ENCODE data around the gene CPED1.
"Not testable (repeated sequence)": the region's sequence is repeated elsewhere in the genome, so short reads cannot be mapped to it uniquely, and the experiment has no call there.

The CPED1 gene

DNA sequence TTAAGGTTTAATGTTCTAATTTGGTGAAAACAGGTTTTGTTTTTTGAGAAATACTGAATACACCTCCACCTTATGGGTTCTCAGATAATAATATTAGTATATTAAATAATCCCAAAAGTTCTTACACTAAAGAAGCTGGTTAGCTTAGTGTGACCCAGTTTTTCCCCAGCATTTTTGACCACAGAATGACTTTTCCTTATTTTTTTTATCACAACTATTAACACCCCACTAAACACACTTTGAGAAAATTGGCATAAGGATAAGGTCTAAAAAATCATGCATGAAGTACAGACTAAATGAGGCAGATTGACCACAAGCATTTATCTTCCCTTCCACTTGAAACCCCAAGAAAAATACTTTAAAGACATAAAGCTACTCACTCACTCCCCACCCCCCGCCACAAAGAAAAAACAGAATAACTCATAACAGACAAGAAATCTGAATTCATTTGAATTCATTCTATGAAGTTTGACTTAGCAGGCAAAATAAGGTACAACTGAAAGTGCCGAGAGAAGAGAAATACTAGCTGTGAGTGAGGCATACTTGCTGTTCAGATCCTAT, 290.6 kb downstream of the CPED1 start:
- DNase-seq (ENCODE audit: low spot score) (peak; percentile 35), FAIRE-seq (no peak)

GRCh38 chr7:121279822-121280221, 291.3 kb downstream of the CPED1 start:
- FAIRE-seq: no peak
- DNase-seq (ENCODE audit: low spot score): no peak

DNA sequence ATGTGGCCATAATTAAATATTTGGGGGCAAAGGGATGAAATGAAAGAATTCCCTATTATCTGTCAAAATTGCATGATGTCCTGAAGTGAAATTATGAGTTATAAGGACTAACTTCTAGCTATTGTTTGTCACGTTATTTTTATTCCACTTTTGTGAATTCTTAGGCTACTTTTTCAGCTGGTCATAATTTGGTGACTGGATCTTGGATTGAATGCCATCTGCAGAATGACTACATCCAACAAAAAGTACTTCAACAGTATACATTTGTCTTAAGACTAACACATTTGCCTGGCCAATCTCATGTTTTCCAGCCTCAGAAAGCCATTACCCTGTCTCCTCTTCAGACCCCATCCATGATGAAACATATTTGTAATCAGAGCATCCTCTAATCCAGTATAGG, 292.1 kb downstream of the CPED1 start:
- no peak for DNase-seq (ENCODE audit: low spot score)
- FAIRE-seq: no peak

GRCh38 chr7:121282129-121282528, 293.6 kb downstream of the CPED1 start:
- FAIRE-seq (no peak), DNase-seq (ENCODE audit: low spot score) (no peak)

- FAIRE-seq (no peak), DNase-seq (ENCODE audit: low spot score) (no peak)
Measured at GRCh38 chr7:121285066-121285667, 296.7 kb downstream of the CPED1 start.

DNA sequence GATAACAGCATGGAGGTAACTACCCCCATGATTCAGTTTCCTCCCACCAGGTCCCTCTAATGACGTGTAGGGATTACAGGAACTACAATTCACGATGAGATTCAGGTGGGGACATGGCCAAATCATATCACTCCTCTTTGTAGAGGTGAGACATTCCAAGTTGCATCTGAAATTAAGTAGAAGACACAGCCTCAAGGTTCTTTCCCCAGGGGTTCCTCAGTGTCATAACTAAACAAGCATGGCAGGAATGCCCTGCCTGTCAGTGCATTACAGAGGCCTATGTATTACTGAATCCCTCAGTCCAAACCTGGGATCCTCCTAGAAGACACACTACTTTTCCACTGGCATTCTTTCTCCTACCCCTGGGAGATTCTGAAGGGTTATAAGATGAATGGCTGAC, 297.7 kb downstream of the CPED1 start:
- FAIRE-seq (no peak), DNase-seq (ENCODE audit: low spot score) (no peak)

- DNase-seq (ENCODE audit: low spot score) (peak; percentile 90), FAIRE-seq (peak; percentile 96)
Measured at GRCh38 chr7:121286742-121287734, 298.5 kb downstream of the CPED1 start.

GRCh38 chr7:121288894-121289293, 300.4 kb downstream of the CPED1 start:
- peak; percentile 98 for DNase-seq (ENCODE audit: low spot score)
- peak; percentile 98 for FAIRE-seq

GRCh38 chr7:121289930-121290329, 301.4 kb downstream of the CPED1 start:
- FAIRE-seq; DNase-seq (ENCODE audit: low spot score): not testable (repeated sequence)

GRCh38 chr7:121294448-121294992, 306.0 kb downstream of the CPED1 start:
- FAIRE-seq: no peak
- no peak for DNase-seq (ENCODE audit: low spot score)

DNA sequence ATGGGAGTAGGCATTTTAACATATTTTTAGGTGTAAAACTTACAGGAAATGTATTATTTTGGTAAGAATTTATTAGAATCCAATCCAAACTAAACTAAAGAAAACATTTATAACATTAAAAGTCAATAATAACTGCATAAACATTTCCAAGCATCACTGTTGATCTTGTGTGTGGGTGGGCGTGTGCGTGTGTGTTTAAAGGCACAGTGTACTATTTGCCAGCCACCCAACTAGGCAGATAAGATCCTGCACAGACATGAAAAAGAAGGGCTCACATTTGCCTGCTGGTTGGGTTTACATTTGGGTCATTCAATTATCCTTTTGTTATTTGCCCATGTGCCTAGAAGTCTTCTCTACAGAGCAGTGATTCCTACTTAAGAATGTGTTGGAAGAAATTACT, 309.3 kb downstream of the CPED1 start:
- no peak for FAIRE-seq
- DNase-seq (ENCODE audit: low spot score): no peak

DNA sequence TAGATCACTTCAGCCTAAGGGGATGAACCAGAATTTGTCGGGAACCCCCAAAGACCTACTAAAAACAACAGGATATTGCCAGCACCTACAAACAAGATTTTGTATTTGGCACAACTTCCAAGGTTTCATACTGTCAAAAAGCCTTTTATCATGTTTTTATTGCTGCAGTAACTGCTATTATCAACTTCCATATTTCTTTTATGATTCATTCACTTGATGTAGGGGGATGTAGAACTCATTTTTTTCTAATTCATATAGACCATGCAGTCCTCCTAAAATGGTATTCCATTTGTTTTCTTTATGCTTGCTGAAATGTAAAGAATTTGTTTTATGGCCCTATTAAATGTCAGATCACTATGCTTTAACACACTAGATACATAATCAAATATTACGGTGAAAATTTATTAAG, 310.3 kb downstream of the CPED1 start:
- no peak for FAIRE-seq
- no peak for DNase-seq (ENCODE audit: low spot score)

GRCh38 chr7:121300685-121301420, 312.3 kb downstream of the CPED1 start:
- FAIRE-seq (no peak), DNase-seq (ENCODE audit: low spot score) (no peak)

DNA sequence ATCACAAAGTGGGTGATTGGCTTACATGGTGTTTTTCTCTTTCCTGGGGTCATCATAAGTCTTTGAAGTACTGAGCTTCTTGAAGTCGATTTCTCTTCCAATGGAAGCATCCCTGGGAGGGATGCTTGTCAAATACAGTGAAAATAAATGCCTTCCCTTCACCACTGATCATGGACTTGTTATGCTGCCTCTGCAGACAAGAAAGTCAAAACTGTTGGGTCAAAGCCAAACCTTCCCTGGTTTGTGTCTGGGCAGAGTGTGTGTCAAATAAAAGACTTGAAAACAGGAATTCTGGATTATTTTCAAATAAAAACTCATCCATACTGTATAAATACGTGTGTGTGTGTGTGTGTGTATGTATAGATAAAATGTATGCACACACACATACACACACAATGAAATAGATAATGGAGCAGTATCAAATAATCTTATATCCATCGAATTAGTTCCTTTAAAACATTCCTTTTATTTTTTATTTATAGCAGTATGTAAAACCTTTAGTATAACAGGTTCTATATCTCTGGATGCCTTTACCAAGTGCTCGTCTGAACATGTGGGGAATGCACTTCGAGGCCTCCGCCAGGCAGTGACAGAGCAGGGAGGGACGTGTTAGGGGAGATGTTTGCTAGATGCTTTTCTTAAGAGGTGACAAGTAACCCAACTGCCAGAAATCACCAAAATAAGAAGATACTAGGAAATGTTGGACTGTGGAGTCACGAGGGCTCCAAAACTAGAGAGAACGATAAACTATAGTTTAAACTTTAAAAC, 313.1 kb downstream of the CPED1 start:
- FAIRE-seq (no peak), DNase-seq (ENCODE audit: low spot score) (no peak)

- peak; percentile 98 for FAIRE-seq
- peak; percentile 98 for DNase-seq (ENCODE audit: low spot score)
Measured at GRCh38 chr7:121302214-121302745, 313.8 kb downstream of the CPED1 start.

DNA sequence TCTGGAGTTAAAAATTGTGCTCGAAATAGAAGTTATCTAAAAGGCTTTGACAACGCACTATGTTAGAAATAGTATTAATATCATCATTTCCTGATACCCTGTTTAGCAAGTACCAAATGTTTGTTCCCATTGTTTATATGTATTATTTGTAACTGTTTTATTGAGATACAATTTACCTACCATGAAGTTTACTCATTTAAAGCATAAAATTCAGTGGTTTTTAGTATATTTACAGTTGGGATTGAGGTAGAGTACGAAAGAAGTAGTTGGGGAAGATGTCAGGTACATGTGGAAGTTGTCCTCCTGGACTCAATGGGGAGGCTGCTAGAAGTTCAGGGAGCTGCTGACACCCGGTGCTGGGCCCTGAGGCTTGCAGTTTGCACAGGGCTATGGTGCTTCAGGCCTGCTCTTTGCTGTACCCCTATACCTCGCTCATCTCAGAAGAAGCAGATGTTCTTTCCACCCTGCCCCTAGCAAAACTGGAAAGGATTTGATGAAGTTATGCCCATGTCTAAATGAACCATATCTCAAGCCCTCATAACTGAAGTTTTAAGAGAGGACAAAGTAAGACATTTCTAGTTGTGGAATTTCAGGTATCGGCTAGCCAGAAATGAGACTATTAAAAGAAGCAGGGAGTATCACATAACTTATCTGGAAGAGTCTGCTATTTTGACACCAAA, 315.1 kb downstream of the CPED1 start:
- FAIRE-seq (no peak), DNase-seq (ENCODE audit: low spot score) (no peak)

DNA sequence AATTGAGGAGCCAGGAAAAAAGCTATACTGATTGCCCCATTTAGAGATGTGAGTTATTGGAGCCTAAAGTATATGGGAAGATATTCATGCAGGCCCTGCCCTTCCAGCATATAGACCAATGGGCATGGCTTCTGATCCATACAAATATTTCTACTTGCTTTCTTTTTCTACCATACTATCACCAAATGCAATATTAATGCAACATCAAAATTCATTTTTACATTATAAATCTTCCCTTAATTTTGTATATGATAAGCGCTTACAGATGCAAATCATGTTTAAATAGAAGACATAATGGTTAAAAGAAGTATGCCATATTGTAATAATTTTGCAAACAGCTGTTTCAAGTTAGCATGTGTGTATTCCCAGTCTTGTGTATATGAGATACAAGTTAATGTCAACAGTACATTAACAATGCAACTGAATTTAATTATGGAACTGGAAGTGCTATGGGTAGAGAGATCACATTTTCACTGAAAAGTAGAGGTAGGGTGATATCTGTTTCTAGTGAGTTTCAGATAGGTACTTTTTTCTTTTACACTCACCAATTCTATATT, 315.7 kb downstream of the CPED1 start:
- FAIRE-seq: no peak
- no peak for DNase-seq (ENCODE audit: low spot score)

- DNase-seq (ENCODE audit: low spot score) (no peak), FAIRE-seq (no peak)
Measured at GRCh38 chr7:121305109-121305508, 316.6 kb downstream of the CPED1 start.

- no peak for FAIRE-seq
Measured at GRCh38 chr7:121306565-121306964, 318.1 kb downstream of the CPED1 start.

More at GRCh38 chr7:121306565-121306964, 318.1 kb downstream of the CPED1 start:
- no peak for DNase-seq (ENCODE audit: low spot score)

Measured in RCC 7860 (cell line).